Transverse colon (tissue), 4 donors: ENCODE measurements around the gene IAPP. TPM values are rescaled to one million over a fixed set of nuclear protein-coding genes. Genes with fewer than 3 reads are reported as not detected.

Source experiments
- DNase-seq: peaks from one replicate; pipeline ENCODE4 v3.0.0-alpha.2; 2019
- H3K27ac ChIP-seq, 4 donors: fragments of 200-600 bp; sonication (generic); 2 replicates each; pipeline ENCODE4 v1.5.1; 2016 to 2018; ENCODE audit warnings: inconsistent platforms in 4 of 4
- H3K27me3 ChIP-seq: fragments of 200-600 bp; sonication (generic); 2 replicates; pipeline ENCODE4 v1.5.1; 2017; ENCODE audit warnings: inconsistent platforms
- H3K36me3 ChIP-seq, 4 donors: fragments of 200-600 bp; sonication (generic); 2 replicates each; pipeline ENCODE4 v1.5.1; 2017 to 2019; ENCODE audit warnings: inconsistent platforms in 4 of 4
- H3K4me1 ChIP-seq, 4 donors: fragments of 200-600 bp; sonication (generic); 2 replicates each; pipeline ENCODE4 v1.5.1; 2017 to 2020; ENCODE audit warnings: inconsistent platforms in 4 of 4
- H3K4me3 ChIP-seq, 4 donors: fragments of 200-600 bp; sonication (generic); 1 replicate in 1 of 4; 2 replicates in 3 of 4; pipeline versions ENCODE4 v1.5.1 to v1.6.1; 2017 to 2019; ENCODE audit warnings: inconsistent platforms in 4 of 4
- H3K9me3 ChIP-seq, 2 donors: fragments of 200-600 bp; sonication (generic); 2 replicates each; pipeline ENCODE4 v1.5.1; 2017 to 2019; ENCODE audit warnings: inconsistent platforms in 2 of 2
- CTCF ChIP-seq, 5 experiments: fragments of 200-600 bp in 3 of 5; fragments of 450-650 bp in 2 of 5; sonication (generic) in 3 of 5; IDR thresholded peaks; 1 replicate in 2 of 5; 2 replicates in 3 of 5; pipeline ENCODE4 v1.5.1; 2016 to 2017; ENCODE audit warnings: antibody characterized with exemption in 5 of 5, inconsistent platforms in 3 of 5, mild to moderate bottlenecking in 2 of 5, moderate library complexity in 1 of 5
- EP300 ChIP-seq: sonication (generic); formaldehyde crosslinking; IDR thresholded peaks from one replicate; pipeline ENCODE4 v1.6.1; 2017; ENCODE audit warnings: antibody characterized with exemption, low read depth
- POLR2A ChIP-seq: fragments of 450-650 bp; IDR thresholded peaks from one replicate; pipeline ENCODE4 v1.6.1; 2016; ENCODE audit warnings: antibody characterized with exemption, mild to moderate bottlenecking, moderate library complexity
- POLR2AphosphoS5 ChIP-seq, 3 donors: sonication (generic); formaldehyde crosslinking; IDR thresholded peaks; one replicate each; pipeline ENCODE4 v1.6.1; 2016; ENCODE audit warnings: antibody characterized with exemption in 3 of 3
- WGBS, 2 donors: methylation state at CpG; one replicate each; pipeline ENCODE4 v1.1.5; 2018; ENCODE audit warnings: low coverage in 1 of 2; 5-methylcytosine and 5-hydroxymethylcytosine counted together
- in situ Hi-C, 4 donors: fragments of 200-750 bp; cut with MboI; loops; one replicate each; pipeline versions ENCODE4 v1.15.0 to v1.15.1; 2017; ENCODE audit warnings: low sequenced_read_pairs in 3 of 4, low pct_ligation_motif_present in 1 of 4, low pct_unique_long_range_greater_than_20kb in 1 of 4
- intact Hi-C: fragments of 100-400 bp; cut with DNase I; formaldehyde crosslinking; loops from one replicate; pipeline ENCODE4 v1.15.1; 2023; ENCODE audit warnings: low total_unique reads
- total RNA-seq, 4 donors: library from RNA; depleted of rRNA; stranded (reverse); fragments of >200 nt; gene quantifications; one replicate each; pipeline ENCODE4 v1.1.0, GENCODE V29; 2016

IAPP gene
- total RNA-seq, 4 donors from 2014 or later = not detected

DNA sequence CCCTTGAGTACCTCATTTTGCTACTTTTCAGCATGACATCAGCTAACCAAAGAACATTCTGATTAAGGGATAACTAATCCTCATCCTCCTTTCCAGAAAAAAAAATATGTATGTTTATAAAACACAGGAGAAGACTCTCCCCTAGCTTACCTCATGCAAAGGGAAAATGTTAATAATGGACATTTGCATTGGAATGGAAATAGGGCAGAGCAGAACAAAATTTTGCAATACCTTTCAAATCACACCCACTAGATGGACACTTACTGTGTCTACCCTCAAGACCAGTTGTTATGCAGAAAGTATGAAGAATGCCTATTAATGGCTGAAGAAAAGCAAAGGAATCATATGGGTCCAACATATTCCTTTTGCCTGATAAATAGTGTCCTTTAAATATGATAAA, 29.1 kb upstream of the IAPP start:
- no peak overlapping the region for H3K4me3 ChIP-seq
- no peak for DNase-seq
- in situ Hi-C loops (no loop called here), intact Hi-C loops (no loop called here)
- no peak overlapping the region for H3K27ac ChIP-seq
- H3K9me3 ChIP-seq = no peaks in the 10 kb centered on the region
- TF ChIP-seq POLR2AphosphoS5 (IDR thresholded peaks at IDR 0.05) = no peak
- no peak for TF ChIP-seq CTCF (IDR thresholded peaks at IDR 0.05)
- no peak for TF ChIP-seq EP300
- TF ChIP-seq POLR2A = no peak
- H3K4me1 ChIP-seq = no peaks in the 10 kb centered on the region
- no peaks in the 10 kb centered on the region for H3K36me3 ChIP-seq
- no peaks in the 10 kb centered on the region for H3K27me3 ChIP-seq

- intact Hi-C loops (no loop called here), in situ Hi-C loops (no loop called here)
- Histone ChIP-seq H3K36me3 (no peaks in the 10 kb centered on the region), H3K4me3 (no peak overlapping the region), H3K4me1 (no peaks in the 10 kb centered on the region), H3K27ac (no peak overlapping the region), H3K27me3 (no peaks in the 10 kb centered on the region), H3K9me3 (no peaks in the 10 kb centered on the region)
- WGBS, 2 donors = 38 to 55% methylated on average over 1 of the region's 1 CpG
- no peak for DNase-seq
- TF ChIP-seq CTCF (IDR thresholded peaks at IDR 0.05) = no peak
- no peak for TF ChIP-seq POLR2A
- no peak for TF ChIP-seq POLR2AphosphoS5 (IDR thresholded peaks at IDR 0.05)
Observed at GRCh38 chr12:21346542-21347205, 26.0 kb upstream of the IAPP start.

- DNase-seq = no peak
- in situ Hi-C loops = no loop called here
Observed at GRCh38 chr12:21350975-21351374, 21.7 kb upstream of the IAPP start.

DNA sequence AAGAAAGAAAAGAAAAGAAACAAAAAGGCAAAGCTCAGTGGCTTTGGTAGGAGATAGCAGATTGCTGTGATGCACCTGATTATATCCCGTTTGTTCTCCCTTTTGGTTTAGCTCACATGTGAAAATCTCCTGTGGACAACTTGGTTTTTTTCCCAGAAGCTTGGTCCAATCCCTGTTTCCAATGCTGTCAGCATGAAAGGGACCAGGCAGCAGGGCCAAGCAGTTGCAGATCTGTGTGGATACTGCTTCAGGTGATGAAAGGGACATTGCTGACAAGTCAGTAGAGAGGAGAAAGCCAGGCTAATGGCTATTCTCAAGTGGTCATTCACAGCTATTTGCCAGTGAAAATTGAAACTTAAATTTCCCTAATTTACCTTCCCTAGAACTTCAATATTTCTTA, 19.2 kb upstream of the IAPP start:
- TF ChIP-seq CTCF (IDR thresholded peaks at IDR 0.05) = no peak
- TF ChIP-seq POLR2AphosphoS5 (IDR thresholded peaks at IDR 0.05) = no peak
- 38 to 67% methylated on average over 1 of the region's 1 CpG for WGBS, 2 donors
- no peaks in the 10 kb centered on the region for H3K36me3 ChIP-seq
- intact Hi-C loops (no loop called here), in situ Hi-C loops (no loop called here)
- no peaks in the 10 kb centered on the region for H3K27me3 ChIP-seq
- no peak overlapping the region for H3K27ac ChIP-seq
- no peaks in the 10 kb centered on the region for H3K9me3 ChIP-seq
- no peak for DNase-seq
- no peak overlapping the region for H3K4me3 ChIP-seq
- H3K4me1 ChIP-seq = no peaks in the 10 kb centered on the region

More at GRCh38 chr12:21350975-21351374, 21.7 kb upstream of the IAPP start:
- Histone ChIP-seq H3K4me3 (no peak overlapping the region), H3K4me1 (no peaks in the 10 kb centered on the region), H3K9me3 (no peaks in the 10 kb centered on the region), H3K36me3 (no peaks in the 10 kb centered on the region), H3K27me3 (no peaks in the 10 kb centered on the region), H3K27ac (no peak overlapping the region)
- no peak for TF ChIP-seq POLR2AphosphoS5 (IDR thresholded peaks at IDR 0.05)
- no peak for TF ChIP-seq CTCF (IDR thresholded peaks at IDR 0.05)
- no peak for TF ChIP-seq POLR2A
- no peak for TF ChIP-seq EP300
- WGBS, 2 donors = 63 to 67% methylated on average over 1 of the region's 1 CpG
- intact Hi-C loops = no loop called here
